Glutamatergic neuron (in vitro differentiated cells): ENCODE results near the gene TAS2R60. TPM values are rescaled to one million over a fixed set of nuclear protein-coding genes. Genes with fewer than 3 reads are reported as not detected.
"Not testable (repeated sequence)": the region's sequence is repeated elsewhere in the genome, so short reads cannot be mapped to it uniquely, and the experiment has no call there.

Source experiments
- DNase-seq: peaks from one replicate; pipeline ENCODE4 v3.0.0; 2022
- H3K27ac Mint-ChIP-seq: one replicate; pipeline ENCODE4 v1.8.0; 2020; ENCODE audit warnings: mild to moderate bottlenecking, mixed read lengths, inconsistent platforms; ENCODE audit not compliant: unreplicated experiment
- H3K27me3 Mint-ChIP-seq: one replicate; pipeline ENCODE4 v1.8.0; 2020; ENCODE audit warnings: mild to moderate bottlenecking, moderate library complexity, mixed read lengths, inconsistent platforms; ENCODE audit not compliant: unreplicated experiment
- H3K36me3 Mint-ChIP-seq: one replicate; pipeline ENCODE4 v1.8.0; 2020; ENCODE audit warnings: mild to moderate bottlenecking, mixed read lengths, inconsistent platforms; ENCODE audit not compliant: unreplicated experiment
- H3K4me1 Mint-ChIP-seq: one replicate; pipeline ENCODE4 v1.8.0; 2020; ENCODE audit warnings: mild to moderate bottlenecking, low read depth, mixed read lengths, inconsistent platforms; ENCODE audit not compliant: unreplicated experiment
- H3K4me3 Mint-ChIP-seq: one replicate; pipeline ENCODE4 v1.8.0; 2020; ENCODE audit warnings: mild to moderate bottlenecking, mixed read lengths, inconsistent platforms; ENCODE audit not compliant: unreplicated experiment
- H3K9me3 Mint-ChIP-seq: one replicate; pipeline ENCODE4 v1.8.0; 2020; ENCODE audit warnings: mild to moderate bottlenecking, moderate library complexity, mixed read lengths, inconsistent platforms; ENCODE audit not compliant: unreplicated experiment
- total RNA-seq: library from RNA; stranded (reverse); fragmentation: NEBNext Ultra II Directional; extraction: Animal tissue kit (Norgen Biotek cat#: 25700); gene quantifications from one replicate; pipeline ENCODE4 v1.2.1, GENCODE V29; 2021; ENCODE audit not compliant: unreplicated experiment
- TF ChIP-seq, protein P1 (sequence below): fragments of 200-600 bp; sonication (generic); IDR thresholded peaks from one replicate; pipeline ENCODE4 v1.5.0; 2021; ENCODE audit not compliant: partially characterized antibody, unreplicated experiment

Gene TAS2R60
- total RNA-seq, 1 donor from 2014 or later = not detected

DNA sequence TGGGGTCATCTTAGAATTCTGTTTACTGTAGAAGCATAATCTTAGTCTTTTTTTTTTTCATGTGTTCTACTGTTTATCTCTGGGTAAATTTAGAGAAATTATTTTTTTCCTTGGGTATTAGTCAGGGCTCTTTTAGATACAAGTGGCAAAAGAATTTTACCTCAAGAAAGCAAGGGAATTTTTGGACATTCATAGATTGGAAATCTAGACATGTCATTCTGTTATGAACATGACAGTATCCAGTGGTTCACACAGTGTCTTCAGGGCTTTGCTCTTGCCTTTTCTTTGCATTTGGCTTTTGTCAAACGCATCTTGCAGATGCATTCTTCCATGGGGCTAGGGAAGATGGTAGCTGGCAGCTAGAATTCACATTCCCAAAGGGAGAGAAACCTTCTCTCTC is 20.7 kb downstream of the TAS2R60 start:
- TF ChIP-seq, protein P1, sequence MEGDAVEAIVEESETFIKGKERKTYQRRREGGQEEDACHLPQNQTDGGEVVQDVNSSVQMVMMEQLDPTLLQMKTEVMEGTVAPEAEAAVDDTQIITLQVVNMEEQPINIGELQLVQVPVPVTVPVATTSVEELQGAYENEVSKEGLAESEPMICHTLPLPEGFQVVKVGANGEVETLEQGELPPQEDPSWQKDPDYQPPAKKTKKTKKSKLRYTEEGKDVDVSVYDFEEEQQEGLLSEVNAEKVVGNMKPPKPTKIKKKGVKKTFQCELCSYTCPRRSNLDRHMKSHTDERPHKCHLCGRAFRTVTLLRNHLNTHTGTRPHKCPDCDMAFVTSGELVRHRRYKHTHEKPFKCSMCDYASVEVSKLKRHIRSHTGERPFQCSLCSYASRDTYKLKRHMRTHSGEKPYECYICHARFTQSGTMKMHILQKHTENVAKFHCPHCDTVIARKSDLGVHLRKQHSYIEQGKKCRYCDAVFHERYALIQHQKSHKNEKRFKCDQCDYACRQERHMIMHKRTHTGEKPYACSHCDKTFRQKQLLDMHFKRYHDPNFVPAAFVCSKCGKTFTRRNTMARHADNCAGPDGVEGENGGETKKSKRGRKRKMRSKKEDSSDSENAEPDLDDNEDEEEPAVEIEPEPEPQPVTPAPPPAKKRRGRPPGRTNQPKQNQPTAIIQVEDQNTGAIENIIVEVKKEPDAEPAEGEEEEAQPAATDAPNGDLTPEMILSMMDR = no peak
- Mint-ChIP-seq H3K4me1 (no peaks in the 10 kb centered on the region), H3K27ac (no peak overlapping the region), H3K4me3 (no peak overlapping the region), H3K9me3 (no peaks in the 10 kb centered on the region), H3K36me3 (no peaks in the 10 kb centered on the region), H3K27me3 (no peaks in the 10 kb centered on the region)
- DNase-seq = no peak

DNA sequence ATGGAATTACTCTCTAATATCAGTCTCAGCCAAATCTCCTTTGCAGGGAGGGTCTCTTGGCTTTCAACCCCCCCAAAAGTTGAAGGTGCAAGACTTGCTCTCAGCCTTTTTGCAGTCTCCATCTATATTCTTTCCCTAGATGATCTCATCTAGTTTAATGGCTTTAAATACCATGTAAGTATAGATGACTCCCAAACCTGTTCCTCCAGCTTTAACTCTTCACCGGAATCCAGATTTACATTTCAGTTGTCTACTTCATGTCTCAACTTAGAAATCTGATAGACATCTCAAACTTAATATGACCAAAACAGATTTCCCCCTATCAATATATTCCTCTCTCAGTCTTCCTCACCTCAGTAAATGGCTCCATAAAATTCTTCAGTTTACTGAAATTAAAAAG is 24.5 kb downstream of the TAS2R60 start:
- DNase-seq = no peak
- Mint-ChIP-seq H3K27ac (no peak overlapping the region), H3K36me3 (peaks cover 11% of the 10 kb centered on the region), H3K4me3 (no peak overlapping the region), H3K9me3 (no peaks in the 10 kb centered on the region), H3K27me3 (peaks cover 3% of the 10 kb centered on the region), H3K4me1 (no peaks in the 10 kb centered on the region)
- TF ChIP-seq, protein P1 = no peak

DNA sequence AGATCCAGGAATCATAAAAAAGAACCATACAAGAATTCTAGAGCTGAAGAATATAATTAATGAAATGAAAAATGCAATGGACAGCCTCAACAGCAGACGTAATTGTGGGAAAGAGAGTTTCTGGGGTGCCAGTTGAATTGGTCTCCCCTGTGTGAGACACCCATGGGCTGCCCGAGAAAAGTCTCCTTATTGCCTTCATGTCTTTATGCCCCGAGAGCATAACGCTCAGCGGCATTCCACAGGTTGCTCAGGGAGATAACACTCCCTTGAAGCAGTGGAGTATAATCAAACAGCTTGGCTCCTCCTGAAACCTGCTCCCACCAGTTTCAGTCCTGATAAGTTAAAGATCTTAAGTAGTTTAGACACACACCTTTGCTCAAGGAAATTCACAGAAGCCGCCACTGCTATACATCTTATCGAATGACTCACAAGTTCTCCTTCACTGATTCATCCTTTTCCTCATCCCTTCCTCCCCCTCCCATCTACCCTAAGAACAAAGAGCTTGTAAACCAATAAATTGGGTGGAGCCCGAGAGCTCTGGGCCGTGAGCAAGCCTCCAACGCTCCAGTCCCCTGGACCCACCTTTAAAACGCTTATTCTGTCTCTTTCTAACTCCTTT is 28.9 kb downstream of the TAS2R60 start:
- H3K4me3 Mint-ChIP-seq, H3K27ac Mint-ChIP-seq, H3K4me1 Mint-ChIP-seq, DNase-seq, H3K9me3 Mint-ChIP-seq, H3K27me3 Mint-ChIP-seq: not testable (repeated sequence)
- peaks cover 11% of the 10 kb centered on the region for H3K36me3 Mint-ChIP-seq

DNA sequence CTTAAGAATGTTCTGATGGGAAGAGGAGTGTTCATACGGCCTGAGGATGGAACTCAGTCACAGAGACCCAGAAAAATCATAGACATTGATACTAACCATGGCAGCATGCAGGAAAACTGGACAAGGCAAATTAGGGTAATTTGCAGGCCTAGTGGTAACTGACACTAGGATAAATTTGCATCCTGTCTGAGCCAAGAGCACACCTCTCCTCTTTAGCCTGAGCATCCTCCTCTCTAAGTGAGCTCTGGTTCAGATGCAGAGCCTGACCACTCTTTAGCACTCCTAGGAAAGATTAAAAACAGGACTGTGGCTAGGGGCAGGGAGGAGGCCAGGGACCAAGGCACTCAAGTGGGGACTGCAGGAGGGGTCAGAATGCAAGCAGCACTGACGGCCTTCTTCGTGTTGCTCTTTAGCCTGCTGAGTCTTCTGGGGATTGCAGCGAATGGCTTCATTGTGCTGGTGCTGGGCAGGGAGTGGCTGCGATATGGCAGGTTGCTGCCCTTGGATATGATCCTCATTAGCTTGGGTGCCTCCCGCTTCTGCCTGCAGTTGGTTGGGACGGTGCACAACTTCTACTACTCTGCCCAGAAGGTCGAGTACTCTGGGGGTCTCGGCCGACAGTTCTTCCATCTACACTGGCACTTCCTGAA is 34.4 kb downstream of the TAS2R60 start, which contains the start of gene TAS2R41:
TAS2R41 (plus strand) TSS at position 373 of the 650 bp plus-strand sequence; CDS start at position 373, 0 bp downstream.
- Mint-ChIP-seq H3K27me3 (no peaks in the 10 kb centered on the region), H3K27ac (no peak within 1 kb of the TSS), H3K4me1 (no peaks in the 10 kb centered on the region), H3K9me3 (no peaks in the 10 kb centered on the region), H3K36me3 (peaks cover under 1% of the 10 kb centered on the region), H3K4me3 (no peak within 1 kb of the TSS)
- DNase-seq = peak; percentile 28
- TF ChIP-seq, protein P1 = no peak

DNA sequence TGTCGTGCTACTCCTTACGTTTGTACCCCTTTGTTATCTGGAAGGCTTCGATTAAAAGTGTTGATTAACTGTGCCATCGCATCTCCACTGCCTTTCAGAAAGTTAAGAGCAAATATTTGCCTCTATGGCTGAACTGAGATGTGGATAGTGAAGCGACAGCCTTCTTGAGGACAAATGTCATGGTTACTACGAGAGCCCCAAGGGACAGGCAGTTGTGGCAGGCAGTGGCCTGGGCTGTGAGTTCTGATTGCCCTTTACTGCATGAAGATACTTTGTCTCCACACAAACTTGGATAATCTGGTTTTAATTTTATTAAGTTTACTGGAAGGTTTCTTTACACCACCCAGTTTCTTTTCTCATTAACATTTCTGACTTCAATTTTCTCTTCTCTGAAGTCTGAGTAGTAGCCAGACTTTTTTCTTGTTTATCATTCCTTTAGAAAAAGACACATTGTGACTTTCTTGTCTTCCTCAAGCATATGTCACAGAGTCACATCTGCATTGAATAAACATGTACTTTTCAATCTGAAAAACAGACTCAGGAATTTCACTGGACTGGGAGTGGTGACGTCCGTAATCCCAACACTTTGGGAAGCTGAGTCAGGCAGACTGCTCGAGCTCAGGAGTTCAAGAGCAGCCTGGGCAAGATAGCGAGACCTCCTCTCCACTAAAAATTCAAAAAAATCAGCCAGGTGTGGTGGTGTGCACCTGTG is 36.0 kb downstream of the TAS2R60 start:
- no peak overlapping the region for H3K4me3 Mint-ChIP-seq
- no peak overlapping the region for H3K27ac Mint-ChIP-seq
- no peaks in the 10 kb centered on the region for H3K4me1 Mint-ChIP-seq
- no peak for DNase-seq
- no peaks in the 10 kb centered on the region for H3K27me3 Mint-ChIP-seq
- TF ChIP-seq, protein P1 = no peak
- no peaks in the 10 kb centered on the region for H3K9me3 Mint-ChIP-seq
- H3K36me3 Mint-ChIP-seq = no peaks in the 10 kb centered on the region
